Neural crest cell (in vitro differentiated cells): ENCODE results near the gene TLNRD1. TPM values are rescaled to one million over a fixed set of nuclear protein-coding genes. Genes with fewer than 3 reads are reported as not detected.

Source experiments
- DNase-seq: peaks from one replicate; pipeline ENCODE4 v3.0.0; 2021; ENCODE audit warnings: low read depth, mixed read lengths, low spot score
- H3K27ac Mint-ChIP-seq: one replicate; pipeline ENCODE4 v1.8.0; 2021; ENCODE audit warnings: mild to moderate bottlenecking, mixed read lengths; ENCODE audit not compliant: unreplicated experiment
- H3K27me3 Mint-ChIP-seq: 2 replicates; pipeline ENCODE4 v1.8.0; 2021; ENCODE audit warnings: low read depth, mild to moderate bottlenecking, mixed read lengths
- H3K36me3 Mint-ChIP-seq: 2 replicates; pipeline ENCODE4 v1.8.0; 2021; ENCODE audit warnings: low read depth, mild to moderate bottlenecking, mixed read lengths
- H3K4me1 Mint-ChIP-seq: 2 replicates; pipeline ENCODE4 v1.8.0; 2021; ENCODE audit warnings: mixed read lengths
- H3K4me3 Mint-ChIP-seq: one replicate; pipeline ENCODE4 v1.8.0; 2021; ENCODE audit warnings: mild to moderate bottlenecking, mixed read lengths
- H3K9me3 Mint-ChIP-seq: 2 replicates; pipeline ENCODE4 v1.8.0; 2021; ENCODE audit warnings: mixed read lengths
- total RNA-seq: library from RNA; stranded (reverse); gene quantifications from 2 replicates; pipeline ENCODE4 v1.2.1, GENCODE V29; 2021
- TF ChIP-seq, protein P1 (sequence below): fragments of 200-600 bp; sonication (generic); conservative IDR thresholded peaks from 2 replicates; pipeline ENCODE4 v1.5.0; 2021; ENCODE audit warnings: antibody characterized with exemption, mild to moderate bottlenecking

TLNRD1 gene
- total RNA-seq, 1 donor from 2014 or later = 31.7 TPM

DNA sequence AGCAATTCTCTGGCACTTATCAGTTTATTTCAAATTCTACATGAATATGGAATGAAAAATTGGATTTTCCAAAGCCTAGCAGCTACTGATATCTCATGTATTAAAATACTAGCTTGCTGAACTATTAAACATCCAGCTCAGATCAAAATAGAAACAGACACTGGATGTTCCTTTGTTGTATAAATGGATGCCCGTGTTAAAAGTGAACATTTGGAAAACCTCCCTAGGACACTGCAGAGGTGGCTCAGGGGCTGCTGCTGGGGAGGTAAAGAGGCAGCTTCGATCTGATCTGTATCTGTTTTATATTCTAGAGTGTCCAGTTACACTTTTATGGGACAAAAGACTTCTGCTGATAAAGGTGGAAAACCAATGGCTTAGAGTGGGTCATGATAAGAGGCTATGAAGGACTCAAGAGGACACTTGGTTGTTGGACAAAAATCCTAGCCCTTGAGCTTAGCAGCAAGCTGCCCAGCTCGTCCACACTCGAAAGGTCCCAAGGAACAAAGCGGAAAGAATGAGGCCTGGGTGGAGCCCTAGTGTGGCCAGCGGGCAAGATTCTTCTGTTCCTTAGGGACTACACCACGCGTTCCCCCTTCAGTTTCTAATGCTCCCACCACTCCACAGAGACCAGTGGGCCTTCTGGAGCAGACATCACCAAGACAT lies 21.1 kb upstream of the TLNRD1 start:
- H3K27ac Mint-ChIP-seq = no peak overlapping the region
- no peak for DNase-seq
- H3K9me3 Mint-ChIP-seq = no peaks in the 10 kb centered on the region
- H3K36me3 Mint-ChIP-seq = peaks cover 10% of the 10 kb centered on the region
- TF ChIP-seq, protein P1, sequence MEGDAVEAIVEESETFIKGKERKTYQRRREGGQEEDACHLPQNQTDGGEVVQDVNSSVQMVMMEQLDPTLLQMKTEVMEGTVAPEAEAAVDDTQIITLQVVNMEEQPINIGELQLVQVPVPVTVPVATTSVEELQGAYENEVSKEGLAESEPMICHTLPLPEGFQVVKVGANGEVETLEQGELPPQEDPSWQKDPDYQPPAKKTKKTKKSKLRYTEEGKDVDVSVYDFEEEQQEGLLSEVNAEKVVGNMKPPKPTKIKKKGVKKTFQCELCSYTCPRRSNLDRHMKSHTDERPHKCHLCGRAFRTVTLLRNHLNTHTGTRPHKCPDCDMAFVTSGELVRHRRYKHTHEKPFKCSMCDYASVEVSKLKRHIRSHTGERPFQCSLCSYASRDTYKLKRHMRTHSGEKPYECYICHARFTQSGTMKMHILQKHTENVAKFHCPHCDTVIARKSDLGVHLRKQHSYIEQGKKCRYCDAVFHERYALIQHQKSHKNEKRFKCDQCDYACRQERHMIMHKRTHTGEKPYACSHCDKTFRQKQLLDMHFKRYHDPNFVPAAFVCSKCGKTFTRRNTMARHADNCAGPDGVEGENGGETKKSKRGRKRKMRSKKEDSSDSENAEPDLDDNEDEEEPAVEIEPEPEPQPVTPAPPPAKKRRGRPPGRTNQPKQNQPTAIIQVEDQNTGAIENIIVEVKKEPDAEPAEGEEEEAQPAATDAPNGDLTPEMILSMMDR = no peak
- peaks cover 5% of the 10 kb centered on the region for H3K4me1 Mint-ChIP-seq
- H3K27me3 Mint-ChIP-seq = no peaks in the 10 kb centered on the region
- H3K4me3 Mint-ChIP-seq = no peak overlapping the region

DNA sequence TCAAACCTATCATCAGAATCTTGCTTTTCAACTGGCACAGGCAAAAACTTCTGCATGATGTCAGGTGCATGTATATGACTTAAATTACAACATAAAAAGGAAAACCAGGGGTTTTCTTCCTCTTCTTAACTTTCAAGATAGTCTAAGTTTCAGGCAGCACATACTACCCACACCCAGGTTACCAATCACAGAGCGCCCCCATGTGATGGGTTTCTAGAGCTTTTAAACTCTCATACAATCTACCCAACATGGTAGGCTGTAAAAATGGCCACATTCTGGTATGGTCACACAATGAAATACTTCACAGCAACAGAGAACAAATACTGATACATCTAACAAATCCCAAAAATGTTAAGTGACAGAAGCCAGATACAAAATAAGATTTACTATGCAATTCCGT lies 18.5 kb upstream of the TLNRD1 start:
- DNase-seq = no peak
- no peaks in the 10 kb centered on the region for H3K27me3 Mint-ChIP-seq
- H3K9me3 Mint-ChIP-seq = no peaks in the 10 kb centered on the region
- TF ChIP-seq, protein P1 = no peak
- H3K27ac Mint-ChIP-seq = no peak overlapping the region
- H3K4me3 Mint-ChIP-seq = no peak overlapping the region
- H3K36me3 Mint-ChIP-seq = peaks cover 13% of the 10 kb centered on the region
- H3K4me1 Mint-ChIP-seq = peaks cover 22% of the 10 kb centered on the region

DNA sequence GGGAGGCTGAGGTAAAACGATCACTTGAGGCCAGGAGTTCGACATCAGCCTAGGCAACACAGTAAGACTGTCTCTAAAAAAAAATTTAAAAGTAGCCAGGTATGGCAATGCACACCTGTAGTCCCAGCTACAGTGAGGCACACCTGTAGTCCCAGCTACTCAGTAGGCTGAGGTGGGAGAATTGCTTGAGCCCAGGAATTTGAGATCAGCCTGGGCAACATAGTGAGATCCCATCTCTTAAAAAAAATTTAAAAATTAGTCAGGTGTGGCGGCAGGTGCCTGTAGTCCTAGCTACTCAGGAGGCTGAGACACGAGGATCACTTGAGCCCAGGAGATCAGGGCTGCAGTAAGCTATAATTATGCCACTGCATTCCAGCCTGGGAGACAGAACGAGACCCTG lies 17.9 kb upstream of the TLNRD1 start:
- no peaks in the 10 kb centered on the region for H3K27me3 Mint-ChIP-seq
- H3K4me1 Mint-ChIP-seq = peaks cover 19% of the 10 kb centered on the region
- TF ChIP-seq, protein P1 = no peak
- H3K9me3 Mint-ChIP-seq = no peaks in the 10 kb centered on the region
- peaks cover 13% of the 10 kb centered on the region for H3K36me3 Mint-ChIP-seq
- DNase-seq = no peak
- no peak overlapping the region for H3K27ac Mint-ChIP-seq
- no peak overlapping the region for H3K4me3 Mint-ChIP-seq

DNA sequence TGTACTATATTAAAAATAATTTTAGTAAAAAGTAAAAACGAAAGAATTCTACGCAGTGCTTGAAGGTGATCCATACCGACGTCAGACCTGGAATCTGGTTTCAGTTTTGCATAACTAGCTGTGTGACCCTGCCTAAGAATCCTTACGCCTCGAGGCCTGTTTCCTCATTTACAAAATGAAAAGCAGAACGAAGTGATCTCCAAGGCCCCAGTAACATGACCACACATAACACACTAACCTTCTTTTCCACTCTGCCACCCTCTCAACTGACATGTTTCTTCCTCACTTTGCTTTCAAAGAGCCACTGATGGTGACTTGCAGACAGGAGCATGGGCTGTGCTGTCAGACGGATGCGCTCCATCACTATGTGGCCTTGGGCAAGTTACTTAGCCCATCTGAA lies 15.9 kb upstream of the TLNRD1 start:
- Mint-ChIP-seq H3K36me3 (peaks cover 5% of the 10 kb centered on the region), H3K4me1 (peaks cover 31% of the 10 kb centered on the region), H3K27me3 (no peaks in the 10 kb centered on the region), H3K27ac (no peak overlapping the region), H3K9me3 (no peaks in the 10 kb centered on the region), H3K4me3 (peak overlapping the region; percentile 2)
- TF ChIP-seq, protein P1 = no peak
- DNase-seq = no peak

DNA sequence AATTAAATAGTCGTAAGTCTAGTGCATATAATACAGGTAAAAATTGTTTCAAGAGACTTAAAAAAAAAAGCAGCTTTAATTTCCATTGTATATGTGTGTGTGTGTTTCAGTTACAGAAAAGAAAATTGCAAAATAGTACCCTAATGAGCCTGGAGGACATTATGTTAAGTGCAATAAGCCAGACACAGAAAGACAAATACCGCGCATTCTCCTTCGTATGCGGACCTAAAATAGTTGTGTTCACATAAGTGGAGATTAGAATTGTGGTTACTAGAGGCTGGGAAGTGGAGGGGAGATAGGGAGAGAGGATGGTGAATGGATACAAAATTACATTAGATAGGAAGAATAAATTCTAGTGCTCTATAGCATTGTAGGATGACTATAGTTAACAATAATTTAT lies 14.7 kb upstream of the TLNRD1 start:
- H3K27ac Mint-ChIP-seq = no peak overlapping the region
- H3K4me1 Mint-ChIP-seq = peaks cover 35% of the 10 kb centered on the region
- no peaks in the 10 kb centered on the region for H3K27me3 Mint-ChIP-seq

More for the DNA sequence above, 14.7 kb upstream of the TLNRD1 start:
- Mint-ChIP-seq H3K36me3 (peaks cover 3% of the 10 kb centered on the region), H3K4me3 (peak overlapping the region; percentile 58), H3K9me3 (no peaks in the 10 kb centered on the region)
- DNase-seq = no peak
- TF ChIP-seq, protein P1 = no peak
